WERI-Rb-1 (cell line): ENCODE data around the gene ACTL10.
"Not testable (repeated sequence)": the region's sequence is repeated elsewhere in the genome, so short reads cannot be mapped to it uniquely, and the experiment has no call there.

Experiments used
- DNase-seq: peaks from one replicate; pipeline ENCODE4 v3.0.0-alpha.2; 2020
- H3K27ac ChIP-seq: fragments of 250-450 bp; sonication (Bioruptor Pico); 2 replicates; pipeline ENCODE4 v1.5.1; 2020; ENCODE audit warnings: mild to moderate bottlenecking, moderate library complexity
- H3K27me3 ChIP-seq: fragments of 250-450 bp; sonication (Bioruptor Pico); 2 replicates; pipeline ENCODE4 v1.5.1; 2021; ENCODE audit warnings: mild to moderate bottlenecking, low read depth, moderate library complexity; ENCODE audit not compliant: insufficient read depth, severe bottlenecking
- H3K36me3 ChIP-seq: fragments of 250-450 bp; sonication (Bioruptor Pico); 2 replicates; pipeline ENCODE4 v1.5.1; 2020; ENCODE audit warnings: mild to moderate bottlenecking, moderate library complexity
- H3K4me3 ChIP-seq: 2 replicates; pipeline ENCODE4 v1.5.1; 2011; ENCODE audit warnings: low read depth, mild to moderate bottlenecking, control low read depth, low read length
- H3K9me3 ChIP-seq: fragments of 250-450 bp; sonication (Bioruptor Pico); 2 replicates; pipeline ENCODE4 v1.5.1; 2021; ENCODE audit warnings: mild to moderate bottlenecking, moderate library complexity; ENCODE audit not compliant: severe bottlenecking
- TF ChIP-seq, protein P1 (sequence below): IDR thresholded peaks from 2 replicates; pipeline ENCODE4 v1.5.1; 2011; ENCODE audit warnings: low read depth, mild to moderate bottlenecking, control low read depth, inconsistent platforms, low read length

Gene ACTL10

DNA sequence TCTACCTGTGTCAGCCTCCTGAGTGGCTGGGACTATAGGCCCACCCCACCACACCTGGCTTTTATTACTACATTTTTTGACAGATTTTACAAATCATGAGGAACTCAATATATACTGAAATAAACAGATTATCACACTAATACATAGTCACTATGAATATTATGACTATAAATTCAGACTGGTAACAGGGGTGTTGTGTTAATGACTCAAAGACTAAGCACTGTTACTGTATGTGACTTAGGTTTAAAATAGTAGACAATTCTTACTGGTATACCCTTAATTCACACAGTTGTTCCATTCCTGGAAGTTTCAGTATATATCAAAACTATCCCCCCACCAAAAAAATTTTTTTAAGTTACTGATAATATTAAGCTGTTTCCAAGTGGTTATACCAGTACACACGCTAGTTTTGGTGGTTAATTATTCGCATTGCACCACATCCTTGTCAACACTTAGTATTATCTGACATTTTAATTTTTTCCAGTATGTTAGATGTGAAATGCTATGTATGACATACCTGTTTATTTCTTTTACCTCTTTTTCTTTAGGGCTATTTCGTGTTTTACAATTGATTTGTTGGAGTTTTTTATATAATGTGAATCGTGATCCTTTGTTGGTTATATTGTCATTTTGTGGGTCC lies 39.0 kb upstream of the ACTL10 start:
- no peaks in the 10 kb centered on the region for H3K9me3 ChIP-seq
- no peak overlapping the region for H3K27ac ChIP-seq
- no peaks in the 10 kb centered on the region for H3K27me3 ChIP-seq
- peaks cover 89% of the 10 kb centered on the region for H3K36me3 ChIP-seq
- TF ChIP-seq, protein P1, sequence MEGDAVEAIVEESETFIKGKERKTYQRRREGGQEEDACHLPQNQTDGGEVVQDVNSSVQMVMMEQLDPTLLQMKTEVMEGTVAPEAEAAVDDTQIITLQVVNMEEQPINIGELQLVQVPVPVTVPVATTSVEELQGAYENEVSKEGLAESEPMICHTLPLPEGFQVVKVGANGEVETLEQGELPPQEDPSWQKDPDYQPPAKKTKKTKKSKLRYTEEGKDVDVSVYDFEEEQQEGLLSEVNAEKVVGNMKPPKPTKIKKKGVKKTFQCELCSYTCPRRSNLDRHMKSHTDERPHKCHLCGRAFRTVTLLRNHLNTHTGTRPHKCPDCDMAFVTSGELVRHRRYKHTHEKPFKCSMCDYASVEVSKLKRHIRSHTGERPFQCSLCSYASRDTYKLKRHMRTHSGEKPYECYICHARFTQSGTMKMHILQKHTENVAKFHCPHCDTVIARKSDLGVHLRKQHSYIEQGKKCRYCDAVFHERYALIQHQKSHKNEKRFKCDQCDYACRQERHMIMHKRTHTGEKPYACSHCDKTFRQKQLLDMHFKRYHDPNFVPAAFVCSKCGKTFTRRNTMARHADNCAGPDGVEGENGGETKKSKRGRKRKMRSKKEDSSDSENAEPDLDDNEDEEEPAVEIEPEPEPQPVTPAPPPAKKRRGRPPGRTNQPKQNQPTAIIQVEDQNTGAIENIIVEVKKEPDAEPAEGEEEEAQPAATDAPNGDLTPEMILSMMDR: no peak
- DNase-seq: no peak
- no peak overlapping the region for H3K4me3 ChIP-seq

DNA sequence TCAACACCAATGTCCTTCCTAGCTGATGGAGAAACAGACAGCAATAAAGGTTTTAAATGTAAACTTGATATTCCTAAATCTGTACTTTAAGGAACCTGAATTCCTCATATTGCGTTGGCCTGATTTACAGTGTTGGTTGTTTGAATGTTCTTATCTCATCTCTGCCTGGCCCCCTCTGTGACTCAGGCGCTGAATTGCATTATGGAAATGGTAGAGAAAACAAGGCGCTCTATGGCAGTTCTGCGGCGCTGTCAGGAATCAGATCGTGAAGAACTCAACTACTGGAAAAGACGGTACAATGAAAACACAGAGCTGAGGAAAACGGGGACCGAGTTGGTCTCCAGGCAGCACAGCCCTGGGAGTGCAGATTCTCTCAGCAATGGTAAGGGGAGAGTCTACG lies 37.2 kb upstream of the ACTL10 start:
- Histone ChIP-seq H3K27me3 (no peaks in the 10 kb centered on the region), H3K9me3 (no peaks in the 10 kb centered on the region), H3K27ac (no peak overlapping the region), H3K36me3 (peaks cover 90% of the 10 kb centered on the region), H3K4me3 (no peak overlapping the region)
- TF ChIP-seq, protein P1: no peak
- no peak for DNase-seq

DNA sequence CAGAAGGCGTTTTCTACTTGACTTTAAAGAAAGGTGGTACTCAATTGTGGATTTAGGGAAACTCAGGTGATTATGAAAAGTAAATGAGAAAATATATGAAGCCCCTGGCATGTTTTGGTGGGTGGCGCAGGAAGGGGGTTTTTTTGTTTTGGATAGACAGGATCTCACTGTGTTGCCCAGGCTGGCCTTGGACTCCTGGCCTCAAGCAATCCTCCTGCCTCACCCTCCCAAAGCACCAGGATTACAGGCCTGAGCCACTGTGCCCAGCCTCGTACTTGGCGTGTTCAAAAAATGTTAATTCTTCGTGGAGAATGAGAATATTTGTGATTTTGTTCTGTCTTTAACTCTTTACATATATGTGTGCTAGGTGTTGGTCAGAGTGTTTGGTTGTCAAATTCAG lies 36.8 kb upstream of the ACTL10 start:
- Histone ChIP-seq H3K9me3 (no peaks in the 10 kb centered on the region), H3K27ac (no peak overlapping the region), H3K27me3 (no peaks in the 10 kb centered on the region), H3K4me3 (no peak overlapping the region), H3K36me3 (peaks cover 86% of the 10 kb centered on the region)
- TF ChIP-seq, protein P1: no peak
- no peak for DNase-seq

DNA sequence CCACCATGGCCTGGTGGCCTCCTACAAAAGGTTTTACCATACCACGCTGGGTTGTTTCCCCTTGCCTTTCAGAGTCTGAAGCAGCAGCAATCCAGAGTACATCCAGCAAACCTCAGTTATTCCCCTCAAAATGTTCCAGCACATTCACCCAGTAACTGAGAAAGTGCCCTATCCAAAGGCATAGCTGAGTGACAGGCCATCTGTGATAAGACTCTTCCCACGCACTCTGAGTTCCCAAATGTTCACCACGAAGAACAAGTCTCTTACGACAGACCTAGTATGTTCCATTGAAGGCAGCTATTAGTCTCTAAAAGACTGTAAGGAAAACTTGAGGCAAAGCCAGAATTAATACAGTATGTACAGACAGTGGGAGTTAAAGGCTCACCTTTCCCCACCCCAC lies 36.2 kb upstream of the ACTL10 start:
- no peak overlapping the region for H3K27ac ChIP-seq
- H3K36me3 ChIP-seq: peaks cover 82% of the 10 kb centered on the region
- H3K4me3 ChIP-seq: no peak overlapping the region
- no peak for DNase-seq
- H3K27me3 ChIP-seq: no peaks in the 10 kb centered on the region
- TF ChIP-seq, protein P1: no peak
- H3K9me3 ChIP-seq: no peaks in the 10 kb centered on the region

DNA sequence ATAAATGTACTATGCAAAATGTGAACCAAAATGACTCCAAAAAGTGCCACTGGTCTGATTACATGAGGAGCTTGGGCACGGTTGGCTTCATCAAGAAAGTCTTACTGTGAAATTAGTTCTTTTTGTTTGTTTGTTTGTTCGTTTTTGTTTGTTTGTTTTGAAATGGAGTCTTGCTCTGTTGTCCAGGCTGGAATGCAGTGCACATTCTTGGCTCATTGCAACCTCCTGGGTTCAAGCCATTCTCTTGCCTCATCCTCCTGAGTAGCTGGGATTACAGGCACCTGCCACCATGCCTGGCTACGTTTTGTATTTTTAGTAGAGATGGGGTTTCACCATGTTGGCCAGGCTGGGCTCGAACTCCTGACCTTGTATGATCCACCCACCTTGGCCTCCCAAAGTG lies 34.8 kb upstream of the ACTL10 start:
- H3K36me3 ChIP-seq: peaks cover 78% of the 10 kb centered on the region
- not testable (repeated sequence) for H3K27ac ChIP-seq, H3K4me3 ChIP-seq

DNA sequence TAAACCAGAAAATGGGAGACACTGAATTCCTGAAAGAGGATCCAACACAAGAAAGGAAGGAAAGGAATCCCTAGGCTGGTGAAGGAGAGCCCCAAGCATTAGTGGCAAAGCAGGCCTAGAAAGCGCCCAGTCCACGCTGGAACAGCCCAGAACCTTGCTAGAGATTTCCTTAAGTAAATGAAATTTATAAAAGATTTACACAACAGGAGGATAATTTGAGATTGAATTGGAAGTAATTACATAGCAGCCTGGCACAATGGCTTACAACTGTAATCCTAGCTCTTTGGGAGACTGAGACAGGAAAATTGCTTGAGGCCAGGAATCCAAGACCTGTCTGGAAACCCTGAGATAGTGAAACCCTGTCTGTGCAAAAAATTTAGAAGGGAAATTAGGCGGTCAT lies 31.4 kb upstream of the ACTL10 start:
- DNase-seq: no peak
- TF ChIP-seq, protein P1: no peak
- Histone ChIP-seq H3K36me3 (peaks cover 69% of the 10 kb centered on the region), H3K27me3 (no peaks in the 10 kb centered on the region), H3K4me3 (no peak overlapping the region), H3K27ac (no peak overlapping the region), H3K9me3 (no peaks in the 10 kb centered on the region)

More for the DNA sequence above, 34.8 kb upstream of the ACTL10 start:
- not testable (repeated sequence) for DNase-seq, H3K9me3 ChIP-seq, H3K27me3 ChIP-seq
